Mammary epithelial cell (primary cell): ENCODE data around the gene BBS10.

Experiments
- EZH2 ChIP-seq: IDR thresholded peaks from 2 replicates; pipeline ENCODE4 v1.6.1; 2012; ENCODE audit warnings: low read length, inconsistent platforms, borderline replicate concordance
- TF ChIP-seq, protein P1 (sequence below), 2 donors: IDR thresholded peaks in 1 of 2; conservative IDR thresholded peaks in 1 of 2; 2 replicates each; pipeline ENCODE4 v1.5.1; 2011 to 2012; ENCODE audit warnings: inconsistent platforms in 2 of 2, low read length in 2 of 2, mild to moderate bottlenecking in 2 of 2, control low read depth in 1 of 2, low read depth in 1 of 2; ENCODE audit not compliant: insufficient read depth in 1 of 2; ENCODE audit errors: extremely low read depth in 1 of 2

GRCh38 chr12:76379261-76379660, 31.0 kb upstream of the BBS10 start:
- no peak for TF ChIP-seq EZH2
- TF ChIP-seq, protein P1, sequence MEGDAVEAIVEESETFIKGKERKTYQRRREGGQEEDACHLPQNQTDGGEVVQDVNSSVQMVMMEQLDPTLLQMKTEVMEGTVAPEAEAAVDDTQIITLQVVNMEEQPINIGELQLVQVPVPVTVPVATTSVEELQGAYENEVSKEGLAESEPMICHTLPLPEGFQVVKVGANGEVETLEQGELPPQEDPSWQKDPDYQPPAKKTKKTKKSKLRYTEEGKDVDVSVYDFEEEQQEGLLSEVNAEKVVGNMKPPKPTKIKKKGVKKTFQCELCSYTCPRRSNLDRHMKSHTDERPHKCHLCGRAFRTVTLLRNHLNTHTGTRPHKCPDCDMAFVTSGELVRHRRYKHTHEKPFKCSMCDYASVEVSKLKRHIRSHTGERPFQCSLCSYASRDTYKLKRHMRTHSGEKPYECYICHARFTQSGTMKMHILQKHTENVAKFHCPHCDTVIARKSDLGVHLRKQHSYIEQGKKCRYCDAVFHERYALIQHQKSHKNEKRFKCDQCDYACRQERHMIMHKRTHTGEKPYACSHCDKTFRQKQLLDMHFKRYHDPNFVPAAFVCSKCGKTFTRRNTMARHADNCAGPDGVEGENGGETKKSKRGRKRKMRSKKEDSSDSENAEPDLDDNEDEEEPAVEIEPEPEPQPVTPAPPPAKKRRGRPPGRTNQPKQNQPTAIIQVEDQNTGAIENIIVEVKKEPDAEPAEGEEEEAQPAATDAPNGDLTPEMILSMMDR (conservative IDR thresholded peaks at IDR 0.05 in 1 of 2, IDR thresholded peaks at IDR 0.05 in 1 of 2; ENCODE audit: extremely low read depth in 1 of 2, insufficient read depth in 1 of 2, low read depth in 1 of 2, low read length in 2 of 2): no peak
